ENCODE results near the gene SLC26A3.

SLC26A3 gene

GRCh38 chr7:107744345-107744750 lies 58.7 kb downstream of the SLC26A3 start:
- DNase-seq, result peak; percentile 94

GRCh38 chr7:107743567-107744344 lies 59.3 kb downstream of the SLC26A3 start, which contains the start of gene CBLL1:
Gene CBLL1 (plus strand): TSS chr7:107744142. CDS start chr7:107744164, 22 bp downstream.
- peak; percentile 98 for DNase-seq

GRCh38 chr7:107742678-107743566 lies 60.1 kb downstream of the SLC26A3 start:
- no peak for DNase-seq

GRCh38 chr7:107728276-107728675 lies 74.7 kb downstream of the SLC26A3 start:
- no peak for DNase-seq

- no peak for DNase-seq
Observed at GRCh38 chr7:107726356-107727130, 76.5 kb downstream of the SLC26A3 start.

- DNase-seq, result peak; percentile 25
Observed at GRCh38 chr7:107725138-107725740, 77.8 kb downstream of the SLC26A3 start.

GRCh38 chr7:107723255-107723654 lies 79.8 kb downstream of the SLC26A3 start:
- no peak for DNase-seq

GRCh38 chr7:107721286-107721685 lies 81.7 kb downstream of the SLC26A3 start:
- DNase-seq, result no peak

GRCh38 chr7:107718456-107719193 lies 84.4 kb downstream of the SLC26A3 start:
- no peak for DNase-seq

- DNase-seq, result no peak
Observed at GRCh38 chr7:107715531-107715930, 87.5 kb downstream of the SLC26A3 start.
